Hepatocyte (in vitro differentiated cells): Measurements from ENCODE around the gene ZNF681.

Experiments used
- CTCF ChIP-seq: fragments of 200-600 bp; sonication (generic); IDR thresholded peaks from 2 replicates; pipeline ENCODE4 v1.5.1; 2016; ENCODE audit warnings: antibody characterized with exemption, mild to moderate bottlenecking; ENCODE audit not compliant: poor library complexity
- EZH2 ChIP-seq: fragments of 200-600 bp; sonication (generic); IDR thresholded peaks from 2 replicates; pipeline ENCODE4 v1.6.1; 2016; ENCODE audit warnings: antibody characterized with exemption, mild to moderate bottlenecking, borderline replicate concordance
- EZH2phosphoT487 ChIP-seq: fragments of 200-600 bp; sonication (generic); IDR thresholded peaks from one replicate; pipeline ENCODE4 v1.6.1; 2018; ENCODE audit warnings: antibody characterized with exemption, mild to moderate bottlenecking, low read depth, moderate library complexity; ENCODE audit not compliant: unreplicated experiment, severe bottlenecking

GRCh38 chr19:23766951-23767350 is 8.3 kb upstream of the ZNF681 start:
- TF ChIP-seq CTCF (no peak), EZH2 (no peak), EZH2phosphoT487 (no peak)
